B cell (primary cell): Measurements from ENCODE around the gene SLC36A1.

ENCODE experiments used
- CTCF ChIP-seq: fragments of 200-600 bp; IDR thresholded peaks from one replicate; pipeline ENCODE4 v1.8.0; 2022; ENCODE audit warnings: antibody characterized with exemption, mild to moderate bottlenecking
- EZH2 ChIP-seq: IDR thresholded peaks from 2 replicates; pipeline ENCODE4 v1.6.1; 2012; ENCODE audit warnings: borderline replicate concordance, low read depth, mild to moderate bottlenecking, moderate library complexity, low read length; ENCODE audit not compliant: insufficient read depth, poor library complexity, severe bottlenecking

GRCh38 chr5:151463137-151464029, 16.0 kb downstream of the SLC36A1 start:
- no peak for TF ChIP-seq EZH2
- TF ChIP-seq CTCF = no peak
